CD4-positive, CD25-positive, alpha-beta regulatory T cell (primary cell): ENCODE data around the gene ANTXRL. TPM values are rescaled to one million over a fixed set of nuclear protein-coding genes. Genes with fewer than 3 reads are reported as not detected.
"Not testable (repeated sequence)": the region's sequence is repeated elsewhere in the genome, so short reads cannot be mapped to it uniquely, and the experiment has no call there.

Experiments used
- ATAC-seq, 2 donors: fragments of 150-1000 bp; cut with Tn5 transposase; one replicate each; pipeline ENCODE4 v1.10.0; 2021; ENCODE audit warnings: low read depth in 2 of 2, moderate number of reproducible peaks in 2 of 2, moderate library complexity in 1 of 2
- DNase-seq, 3 donors: peaks; one replicate each; pipeline versions ENCODE4 v3.0.0 to v3.0.0-alpha.2; 2012 to 2022; ENCODE audit warnings: mixed read lengths in 1 of 3
- H3K27ac ChIP-seq: one replicate; pipeline ENCODE4 v1.7.0; 2013; ENCODE audit warnings: mild to moderate bottlenecking, low read length; ENCODE audit not compliant: insufficient read depth, poor library complexity, severe bottlenecking
- H3K27me3 ChIP-seq: one replicate; pipeline ENCODE4 v1.7.0; 2013; ENCODE audit warnings: low read length; ENCODE audit not compliant: control insufficient read depth, insufficient read depth
- H3K36me3 ChIP-seq: one replicate; pipeline ENCODE4 v1.7.0; 2013; ENCODE audit warnings: mild to moderate bottlenecking, low read length, moderate library complexity; ENCODE audit not compliant: control insufficient read depth, insufficient read depth
- H3K4me1 ChIP-seq: 2 replicates; pipeline ENCODE4 v1.7.0; 2013; ENCODE audit warnings: mild to moderate bottlenecking, low read length; ENCODE audit not compliant: insufficient read depth, control insufficient read depth, poor library complexity, severe bottlenecking
- H3K4me3 ChIP-seq: one replicate; pipeline ENCODE4 v1.7.0; 2013; ENCODE audit warnings: low read depth, mild to moderate bottlenecking, low read length, moderate library complexity
- H3K9me3 ChIP-seq, 2 experiments: 1 replicate in 1 of 2; 2 replicates in 1 of 2; pipeline ENCODE4 v1.7.0; 2013; ENCODE audit warnings: low read length in 2 of 2, mild to moderate bottlenecking in 1 of 2, moderate library complexity in 1 of 2; ENCODE audit not compliant: control insufficient read depth in 2 of 2
- H3K27ac Mint-ChIP-seq, 3 donors: one replicate each; pipeline ENCODE4 v1.8.0; 2020 to 2022; ENCODE audit warnings: mild to moderate bottlenecking in 3 of 3, mixed read lengths in 3 of 3, moderate library complexity in 2 of 3
- H3K27me3 Mint-ChIP-seq: one replicate; pipeline ENCODE4 v1.8.0; 2022; ENCODE audit warnings: mild to moderate bottlenecking, mixed read lengths
- H3K36me3 Mint-ChIP-seq: one replicate; pipeline ENCODE4 v1.8.0; 2020; ENCODE audit warnings: mixed read lengths
- H3K4me1 Mint-ChIP-seq, 4 donors: one replicate each; pipeline ENCODE4 v1.8.0; 2020 to 2022; ENCODE audit warnings: mixed read lengths in 4 of 4, mild to moderate bottlenecking in 1 of 4
- H3K4me3 Mint-ChIP-seq, 4 donors: one replicate each; pipeline ENCODE4 v1.8.0; 2020 to 2022; ENCODE audit warnings: mild to moderate bottlenecking in 4 of 4, mixed read lengths in 4 of 4, moderate library complexity in 3 of 4
- H3K9me3 Mint-ChIP-seq, 7 donors: one replicate each; pipeline ENCODE4 v1.8.0; 2020 to 2022; ENCODE audit warnings: mixed read lengths in 7 of 7, mild to moderate bottlenecking in 3 of 7, moderate library complexity in 2 of 7
- polyA plus RNA-seq, 4 donors: library from polyadenylated mRNA; unstranded; fragments of 300-500 nt; fragmentation: Illumina TruSeq; gene quantifications; one replicate each; pipeline ENCODE4 v1.2.3, GENCODE V29; 2021
- total RNA-seq: library from RNA; stranded (reverse); gene quantifications from one replicate; pipeline ENCODE4 v1.2.3, GENCODE V29; 2022

The ANTXRL gene
- total and polyA plus RNA-seq, 5 donors from 2014 or later: 0.72 TPM; not detected in 4

DNA sequence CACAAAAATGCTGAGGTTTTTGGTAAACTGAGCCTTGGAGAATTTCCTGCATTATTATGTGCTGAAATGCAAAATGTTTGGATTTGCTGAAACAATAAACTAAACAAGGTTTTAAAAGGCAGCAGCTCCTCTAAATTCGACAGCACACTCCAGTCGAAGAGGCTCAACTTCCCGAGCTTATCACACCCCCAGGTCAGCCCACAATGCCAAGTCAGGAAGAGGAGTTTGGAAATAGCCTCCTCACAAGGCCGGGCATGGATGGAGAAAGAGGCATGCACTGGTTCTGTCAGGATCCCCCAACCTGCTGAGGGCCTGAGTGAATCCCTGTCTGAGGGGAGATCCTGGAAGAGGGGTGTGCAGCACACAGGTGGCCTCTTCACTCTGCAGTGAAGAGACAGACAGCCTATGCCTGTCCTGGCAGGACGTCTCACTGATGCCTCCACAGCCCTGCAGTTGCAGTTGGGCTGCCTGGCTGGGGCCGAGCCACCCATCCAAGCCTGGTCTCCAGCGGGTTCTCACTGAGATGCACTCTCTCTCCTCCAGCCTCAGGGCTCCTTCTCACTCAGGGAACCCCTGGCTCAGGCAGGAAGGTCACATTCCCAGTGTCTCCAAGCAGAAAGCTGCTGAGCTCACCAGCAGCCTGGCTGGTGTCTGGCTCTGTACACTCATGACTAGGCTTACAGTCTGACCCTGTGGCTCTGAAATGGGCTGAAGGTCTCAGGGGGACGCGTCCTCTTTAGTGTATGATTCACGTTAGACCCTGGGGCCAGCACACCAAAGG is 40.2 kb upstream of the ANTXRL start:
- H3K27me3 ChIP-seq, H3K27ac ChIP-seq, H3K4me3 ChIP-seq, ATAC-seq, H3K4me1 ChIP-seq, H3K27me3 Mint-ChIP-seq, DNase-seq, H3K4me3 Mint-ChIP-seq: not testable (repeated sequence)
- peaks cover 71% of the 10 kb centered on the region for H3K36me3 ChIP-seq
- Mint-ChIP-seq H3K27ac (peak overlapping the region; percentile 39 to 94 (median 75)), H3K4me1 (peaks cover 19 to 43% (median 28%) of the 10 kb centered on the region in 4 donors), H3K36me3 (peaks cover 49% of the 10 kb centered on the region), H3K9me3 (peaks cover 0 to 22% (median 10%) of the 10 kb centered on the region in 7 donors)
- H3K9me3 ChIP-seq: peaks cover 12 to 14% of the 10 kb centered on the region in 2 experiments

DNA sequence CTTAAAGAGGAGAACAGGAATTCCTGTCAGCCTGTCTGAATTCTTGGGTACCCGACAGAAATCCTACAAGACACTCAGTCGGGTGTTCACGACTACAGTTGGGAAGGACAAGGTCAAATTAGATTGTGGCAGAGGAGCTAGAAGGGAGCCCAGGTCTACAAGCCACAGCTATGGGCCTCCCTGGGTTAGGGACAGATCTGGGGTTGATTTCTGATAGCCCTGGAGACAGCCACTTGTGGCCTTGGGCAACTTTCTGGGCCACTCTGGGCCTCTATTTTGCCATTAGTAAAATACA is 39.7 kb upstream of the ANTXRL start:
- Histone ChIP-seq H3K27me3 (no peaks in the 10 kb centered on the region), H3K9me3 (peaks cover 7 to 10% of the 10 kb centered on the region in 2 experiments), H3K4me1 (no peaks in the 10 kb centered on the region), H3K4me3 (no peak overlapping the region), H3K27ac (no peak overlapping the region), H3K36me3 (peaks cover 70% of the 10 kb centered on the region)
- Mint-ChIP-seq H3K4me1 (peaks cover 19 to 38% (median 27%) of the 10 kb centered on the region in 4 donors), H3K9me3 (peaks cover 0 to 20% (median 8%) of the 10 kb centered on the region in 7 donors), H3K36me3 (peaks cover 44% of the 10 kb centered on the region), H3K27ac (peak overlapping the region in 2 of 3 donors; percentile 75 to 94), H3K4me3 (no peak overlapping the region), H3K27me3 (no peaks in the 10 kb centered on the region)
- no peak for ATAC-seq
- no peak for DNase-seq

DNA sequence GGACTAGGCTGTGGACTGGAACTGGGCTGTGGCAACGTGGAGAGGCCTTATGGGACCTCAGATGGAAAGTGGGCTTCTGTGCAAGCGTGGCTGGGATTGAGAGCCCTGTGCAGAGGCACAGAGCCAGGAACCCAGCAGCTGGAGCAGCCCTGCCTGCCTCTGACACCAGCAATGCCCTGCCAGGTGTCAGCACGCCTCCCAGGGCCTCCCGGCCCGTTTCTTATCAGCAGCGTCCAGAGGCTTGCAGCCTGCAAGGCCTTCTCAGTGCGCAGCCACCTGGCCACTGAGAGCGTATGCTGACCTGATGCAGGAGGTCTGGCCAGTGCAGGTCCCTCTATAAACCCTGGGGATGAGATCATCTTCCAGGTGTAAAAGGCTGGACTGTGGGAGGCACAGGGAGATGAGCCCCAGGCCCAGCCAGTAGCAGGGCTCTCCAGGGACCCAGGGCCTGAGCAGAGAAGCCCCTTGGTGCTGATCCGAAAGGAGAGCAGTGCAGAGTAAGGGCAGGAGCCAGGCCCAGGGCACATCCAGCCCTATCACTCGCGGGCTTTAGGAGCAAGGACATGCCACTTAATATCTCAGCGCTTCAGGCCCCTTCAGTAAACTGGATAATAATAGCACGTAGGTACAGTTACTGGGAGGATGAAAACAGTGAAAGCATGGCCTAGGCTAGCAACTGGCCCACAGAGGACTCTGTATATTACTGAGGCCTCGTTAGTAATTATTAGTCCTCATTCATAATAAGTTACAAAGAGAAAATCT is 38.8 kb upstream of the ANTXRL start:
- ATAC-seq (no peak), DNase-seq (no peak)
- Mint-ChIP-seq H3K9me3 (peaks cover 0 to 14% (median 6%) of the 10 kb centered on the region in 7 donors), H3K27ac (no peak overlapping the region), H3K4me3 (no peak overlapping the region), H3K36me3 (peaks cover 35% of the 10 kb centered on the region), H3K27me3 (no peaks in the 10 kb centered on the region), H3K4me1 (peaks cover 17 to 31% (median 20%) of the 10 kb centered on the region in 4 donors)
- Histone ChIP-seq H3K27ac (no peak overlapping the region), H3K4me3 (no peak overlapping the region), H3K27me3 (no peaks in the 10 kb centered on the region), H3K4me1 (no peaks in the 10 kb centered on the region), H3K9me3 (peaks cover 1 to 3% of the 10 kb centered on the region in 2 experiments), H3K36me3 (peaks cover 70% of the 10 kb centered on the region)

GRCh38 chr10:46248651-46249146 is 38.1 kb upstream of the ANTXRL start:
- peaks cover 10 to 27% (median 14%) of the 10 kb centered on the region in 4 donors for H3K4me1 Mint-ChIP-seq
- Histone ChIP-seq H3K4me1 (no peaks in the 10 kb centered on the region), H3K9me3 (peaks cover 0 to 1% of the 10 kb centered on the region in 2 experiments), H3K27ac (no peak overlapping the region), H3K27me3 (no peaks in the 10 kb centered on the region), H3K4me3 (no peak overlapping the region), H3K36me3 (peaks cover 71% of the 10 kb centered on the region)
- peak overlapping the region in 1 of 3 donors; percentile 31 for H3K27ac Mint-ChIP-seq
- no peaks in the 10 kb centered on the region for H3K27me3 Mint-ChIP-seq
- peaks cover 0 to 9% (median 3%) of the 10 kb centered on the region in 7 donors for H3K9me3 Mint-ChIP-seq
- ATAC-seq (no peak), DNase-seq (no peak)
- H3K36me3 Mint-ChIP-seq: peaks cover 28% of the 10 kb centered on the region
- H3K4me3 Mint-ChIP-seq: no peak overlapping the region

DNA sequence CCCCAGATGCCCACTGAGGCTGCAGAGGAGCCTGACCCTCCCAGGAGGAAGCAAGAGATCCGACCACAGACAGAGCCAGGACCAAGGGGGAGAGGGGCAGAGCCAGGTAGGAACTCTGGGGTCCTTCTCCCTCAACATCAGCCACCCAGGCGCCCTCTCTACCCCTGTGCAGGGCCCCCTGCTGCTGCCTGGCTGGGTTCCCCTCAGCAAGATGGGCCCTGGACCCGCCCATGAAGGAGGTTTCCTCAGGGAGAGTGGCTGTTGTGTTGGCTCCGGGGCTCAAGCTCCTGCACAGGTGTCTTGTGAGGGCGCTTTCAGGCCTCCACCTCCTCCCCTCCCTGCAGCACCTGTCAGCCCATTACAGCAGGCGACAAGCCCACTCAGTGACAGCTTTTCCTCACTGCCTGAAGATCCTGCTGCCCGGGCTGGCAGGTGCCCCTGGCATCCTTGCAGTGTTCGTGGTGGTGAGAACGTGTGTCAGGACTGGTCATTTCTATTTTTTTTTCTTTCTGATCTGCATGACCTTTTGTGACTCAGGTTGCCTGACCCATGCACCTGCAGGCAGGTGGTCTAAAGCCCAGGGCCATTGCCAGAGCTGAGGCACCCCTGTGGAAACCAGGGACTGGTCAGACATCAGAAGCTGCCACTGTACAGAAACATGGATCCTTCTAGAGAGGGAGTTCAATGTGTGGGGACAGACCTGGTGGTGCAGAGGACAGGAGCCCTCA is 37.0 kb upstream of the ANTXRL start:
- not testable (repeated sequence) for H3K4me1 ChIP-seq, DNase-seq, H3K27ac Mint-ChIP-seq, H3K27me3 Mint-ChIP-seq, H3K9me3 ChIP-seq, H3K4me3 Mint-ChIP-seq, H3K27me3 ChIP-seq, H3K4me3 ChIP-seq, H3K27ac ChIP-seq, ATAC-seq, H3K9me3 Mint-ChIP-seq
- H3K36me3 Mint-ChIP-seq: peaks cover 20% of the 10 kb centered on the region
- H3K36me3 ChIP-seq: peaks cover 74% of the 10 kb centered on the region
- peaks cover 0 to 22% (median 6%) of the 10 kb centered on the region in 4 donors for H3K4me1 Mint-ChIP-seq

DNA sequence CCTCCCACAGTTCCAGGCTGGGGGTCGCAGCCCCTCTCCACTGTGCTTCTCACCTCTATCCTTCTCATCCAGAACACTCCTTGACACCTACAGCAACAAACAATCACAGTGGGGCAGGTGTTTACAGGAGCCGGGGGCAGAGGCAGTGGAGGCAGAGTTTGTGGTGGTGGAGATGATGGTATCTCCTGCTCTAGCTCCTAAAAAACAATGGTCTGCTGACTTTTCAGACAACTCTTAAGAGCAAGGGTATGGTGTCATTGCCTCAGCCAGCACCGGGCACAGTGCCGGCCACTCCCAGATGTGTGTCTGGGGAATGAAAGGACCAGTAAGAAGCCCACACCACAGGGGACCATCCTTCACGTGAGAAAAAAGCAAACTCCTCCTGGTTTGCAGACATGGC is 36.3 kb upstream of the ANTXRL start:
- H3K27ac Mint-ChIP-seq: peak overlapping the region in 1 of 3 donors; percentile 29
- peaks cover 19% of the 10 kb centered on the region for H3K36me3 Mint-ChIP-seq
- H3K27ac ChIP-seq: no peak overlapping the region
- no peak overlapping the region for H3K4me3 Mint-ChIP-seq
- peaks cover 75% of the 10 kb centered on the region for H3K36me3 ChIP-seq
- no peaks in the 10 kb centered on the region for H3K9me3 Mint-ChIP-seq
- no peaks in the 10 kb centered on the region for H3K27me3 Mint-ChIP-seq
- ATAC-seq (no peak), DNase-seq (no peak)
- no peak overlapping the region for H3K4me3 ChIP-seq
- H3K4me1 Mint-ChIP-seq: peaks cover 0 to 23% (median 10%) of the 10 kb centered on the region in 4 donors
- no peaks in the 10 kb centered on the region for H3K4me1 ChIP-seq
- no peaks in the 10 kb centered on the region for H3K9me3 ChIP-seq
- H3K27me3 ChIP-seq: no peaks in the 10 kb centered on the region
